Stimulated activated CD4-positive, alpha-beta T cell treated with anti-CD3 and anti-CD28 coated beads, Interleukin-4, amount 100 ng/mL, for 48 hours (primary cell): ENCODE measurements around the gene VIT.
"Not testable (repeated sequence)": the region's sequence is repeated elsewhere in the genome, so short reads cannot be mapped to it uniquely, and the experiment has no call there.

Experiments used
- DNase-seq, 2 donors: peaks; one replicate each; pipeline ENCODE4 v3.0.0-alpha.2; 2020; ENCODE audit warnings: low read depth in 2 of 2

Gene VIT

GRCh38 chr2:36677386-36677785, 19.1 kb upstream of the VIT start:
- DNase-seq = no peak

GRCh38 chr2:36677996-36678605, 18.4 kb upstream of the VIT start:
- no peak for DNase-seq

GRCh38 chr2:36678856-36679255, 17.7 kb upstream of the VIT start:
- DNase-seq = no peak

GRCh38 chr2:36680012-36680411, 16.5 kb upstream of the VIT start:
- no peak for DNase-seq

- DNase-seq = no peak
Observed at GRCh38 chr2:36682562-36682961, 13.9 kb upstream of the VIT start.

GRCh38 chr2:36683002-36683401, 13.5 kb upstream of the VIT start:
- DNase-seq = no peak

GRCh38 chr2:36688291-36688690, 8.2 kb upstream of the VIT start:
- not testable (repeated sequence) for DNase-seq

- DNase-seq = not testable (repeated sequence)
Observed at GRCh38 chr2:36689013-36689412, 7.5 kb upstream of the VIT start.

GRCh38 chr2:36692121-36692520, 4.4 kb upstream of the VIT start:
- DNase-seq = no peak

- DNase-seq = no peak
Observed at GRCh38 chr2:36693825-36694224, 2.7 kb upstream of the VIT start.

GRCh38 chr2:36695746-36696415, 626 bp upstream of the VIT start:
- DNase-seq = no peak

- no peak for DNase-seq
Observed at GRCh38 chr2:36697424-36698066, 1.0 kb downstream of the VIT start.

- DNase-seq = no peak
Observed at GRCh38 chr2:36698993-36699392, 2.5 kb downstream of the VIT start.

- DNase-seq = no peak
Observed at GRCh38 chr2:36700311-36700710, 3.8 kb downstream of the VIT start.

GRCh38 chr2:36701391-36701795, 4.9 kb downstream of the VIT start:
- DNase-seq = no peak

GRCh38 chr2:36701918-36702317, 5.4 kb downstream of the VIT start:
- no peak for DNase-seq

GRCh38 chr2:36702781-36703180, 6.3 kb downstream of the VIT start:
- DNase-seq = no peak

GRCh38 chr2:36704475-36705150, 8.1 kb downstream of the VIT start:
- no peak for DNase-seq

GRCh38 chr2:36705326-36706020, 9.0 kb downstream of the VIT start:
- DNase-seq = no peak

GRCh38 chr2:36706021-36706876, 9.7 kb downstream of the VIT start:
- no peak for DNase-seq

- DNase-seq = no peak
Observed at GRCh38 chr2:36707050-36707449, 10.5 kb downstream of the VIT start.
